HG03571 (cell line): ENCODE results near the gene CCDC74B.
"Not testable (repeated sequence)": the region's sequence is repeated elsewhere in the genome, so short reads cannot be mapped to it uniquely, and the experiment has no call there.

Experiments
- ATAC-seq: cut with Tn5 transposase; IDR thresholded peaks from one replicate; pipeline ENCODE4 v1.9.1; 2021; ENCODE audit not compliant: unreplicated experiment

Gene CCDC74B

GRCh38 chr2:130120924-130121323 is 24.0 kb downstream of the CCDC74B start:
- ATAC-seq: not testable (repeated sequence)

GRCh38 chr2:130102597-130103363 is 42.1 kb downstream of the CCDC74B start:
- not testable (repeated sequence) for ATAC-seq
